Activated naive CD4-positive, alpha-beta T cell treated with anti-CD3 and anti-CD28 coated beads for 36 hours (primary cell): Measurements from ENCODE around the gene KCNJ3. TPM values are rescaled to one million over a fixed set of nuclear protein-coding genes. Genes with fewer than 3 reads are reported as not detected.

ENCODE experiments used
- CTCF ChIA-PET: fragments of 350-600 bp; sonication (Branson Sonifier 250); formaldehyde crosslinking; loops from one replicate; lab custom pipeline; 2021; ENCODE audit warnings: antibody characterized with exemption; lab: Charles Lee
- DNase-seq: peaks from one replicate; pipeline ENCODE4 v3.0.0-alpha.2; 2020
- H3K27ac Mint-ChIP-seq: one replicate; pipeline ENCODE4 v1.8.0; 2021; ENCODE audit warnings: mild to moderate bottlenecking, mixed read lengths
- H3K27me3 Mint-ChIP-seq: one replicate; pipeline ENCODE4 v1.8.0; 2021; ENCODE audit warnings: low read depth, mixed read lengths
- H3K36me3 Mint-ChIP-seq: one replicate; pipeline ENCODE4 v1.8.0; 2021; ENCODE audit warnings: low read depth, mixed read lengths
- H3K4me1 Mint-ChIP-seq: one replicate; pipeline ENCODE4 v1.8.0; 2021; ENCODE audit warnings: low read depth, mixed read lengths
- H3K4me3 Mint-ChIP-seq: one replicate; pipeline ENCODE4 v1.8.0; 2021; ENCODE audit warnings: mild to moderate bottlenecking, moderate library complexity, mixed read lengths
- H3K9me3 Mint-ChIP-seq: one replicate; pipeline ENCODE4 v1.8.0; 2021; ENCODE audit warnings: mixed read lengths
- intact Hi-C: fragments of 100-400 bp; cut with micrococcal nuclease; formaldehyde crosslinking; loops from one replicate; pipeline ENCODE4 v1.15.1; 2023
- total RNA-seq, 2 experiments: library from RNA; stranded (reverse); gene quantifications; one replicate each; pipeline ENCODE4 v1.2.3, GENCODE V29; 2021

KCNJ3 gene
- total RNA-seq, 2 experiments from 2014 or later, result not detected

- no peak for DNase-seq
- Mint-ChIP-seq H3K4me1 (peaks cover 1% of the 10 kb centered on the region), H3K27ac (no peak overlapping the region), H3K27me3 (peaks cover 36% of the 10 kb centered on the region), H3K9me3 (no peaks in the 10 kb centered on the region), H3K4me3 (no peak overlapping the region), H3K36me3 (no peaks in the 10 kb centered on the region)
- intact Hi-C loops, result no loop called here
- CTCF ChIA-PET, result no interaction called here
Measured at GRCh38 chr2:154694881-154695280, 3.6 kb upstream of the KCNJ3 start.

- H3K9me3 Mint-ChIP-seq, result no peaks in the 10 kb centered on the region
- CTCF ChIA-PET, result interaction anchor here (0.5 to 0.6 kb wide), 2 partner anchors 145 to 172 kb away, joined by 3 read pairs; no protein-coding TSS in a partner anchor
- no peaks in the 10 kb centered on the region for H3K36me3 Mint-ChIP-seq
- no peak overlapping the region for H3K4me3 Mint-ChIP-seq
- H3K27ac Mint-ChIP-seq, result no peak overlapping the region
- no peak for DNase-seq
- H3K4me1 Mint-ChIP-seq, result peaks cover 1% of the 10 kb centered on the region
- intact Hi-C loops, result no loop called here
- H3K27me3 Mint-ChIP-seq, result peaks cover 36% of the 10 kb centered on the region
Measured at GRCh38 chr2:154696369-154696768, 2.1 kb upstream of the KCNJ3 start.

GRCh38 chr2:154696810-154697417 is 1.6 kb upstream of the KCNJ3 start:
- no peaks in the 10 kb centered on the region for H3K9me3 Mint-ChIP-seq
- no peak overlapping the region for H3K27ac Mint-ChIP-seq
- intact Hi-C loops, result no loop called here
- H3K4me1 Mint-ChIP-seq, result peaks cover 1% of the 10 kb centered on the region
- no peak for DNase-seq
- H3K4me3 Mint-ChIP-seq, result no peak overlapping the region
- H3K36me3 Mint-ChIP-seq, result no peaks in the 10 kb centered on the region
- CTCF ChIA-PET, result no interaction called here
- H3K27me3 Mint-ChIP-seq, result peaks cover 36% of the 10 kb centered on the region

GRCh38 chr2:154697418-154698252 is 860 bp upstream of the KCNJ3 start:
- Mint-ChIP-seq H3K36me3 (no peaks in the 10 kb centered on the region), H3K4me1 (peaks cover 1% of the 10 kb centered on the region), H3K9me3 (no peaks in the 10 kb centered on the region), H3K27ac (no peak overlapping the region), H3K27me3 (peaks cover 36% of the 10 kb centered on the region), H3K4me3 (peak overlapping the region; percentile 36)
- DNase-seq, result no peak
- CTCF ChIA-PET, result no interaction called here
- intact Hi-C loops, result no loop called here

- Mint-ChIP-seq H3K36me3 (no peaks in the 10 kb centered on the region), H3K9me3 (no peaks in the 10 kb centered on the region), H3K27ac (no peak overlapping the region), H3K4me1 (peaks cover 1% of the 10 kb centered on the region), H3K27me3 (peaks cover 36% of the 10 kb centered on the region), H3K4me3 (no peak overlapping the region)
- intact Hi-C loops, result no loop called here
- CTCF ChIA-PET, result no interaction called here
- no peak for DNase-seq
Measured at GRCh38 chr2:154698721-154699574, 453 bp downstream of the KCNJ3 start.

GRCh38 chr2:154699575-154699930 is 1.1 kb downstream of the KCNJ3 start:
- Mint-ChIP-seq H3K27ac (no peak overlapping the region), H3K4me1 (peaks cover 1% of the 10 kb centered on the region)
- CTCF ChIA-PET, result no interaction called here

GRCh38 chr2:154700136-154700535 is 1.6 kb downstream of the KCNJ3 start:
- intact Hi-C loops, result no loop called here
- peaks cover 33% of the 10 kb centered on the region for H3K27me3 Mint-ChIP-seq
- CTCF ChIA-PET, result no interaction called here
- H3K9me3 Mint-ChIP-seq, result no peaks in the 10 kb centered on the region
- no peak overlapping the region for H3K4me3 Mint-ChIP-seq
- no peaks in the 10 kb centered on the region for H3K36me3 Mint-ChIP-seq
- no peak overlapping the region for H3K27ac Mint-ChIP-seq
- peaks cover 1% of the 10 kb centered on the region for H3K4me1 Mint-ChIP-seq
- DNase-seq, result no peak

More at GRCh38 chr2:154699575-154699930, 1.1 kb downstream of the KCNJ3 start:
- intact Hi-C loops, result no loop called here
- Mint-ChIP-seq H3K36me3 (no peaks in the 10 kb centered on the region), H3K9me3 (no peaks in the 10 kb centered on the region), H3K4me3 (no peak overlapping the region), H3K27me3 (peaks cover 34% of the 10 kb centered on the region)
- DNase-seq, result no peak

- Mint-ChIP-seq H3K9me3 (no peaks in the 10 kb centered on the region), H3K27ac (no peak overlapping the region), H3K27me3 (peaks cover 3% of the 10 kb centered on the region), H3K36me3 (no peaks in the 10 kb centered on the region), H3K4me3 (no peak overlapping the region), H3K4me1 (no peaks in the 10 kb centered on the region)
- CTCF ChIA-PET, result no interaction called here
- no peak for DNase-seq
- intact Hi-C loops, result no loop called here
Measured at GRCh38 chr2:154704991-154705390, 6.5 kb downstream of the KCNJ3 start.

GRCh38 chr2:154706660-154707059 is 8.2 kb downstream of the KCNJ3 start:
- DNase-seq, result no peak
- H3K27ac Mint-ChIP-seq, result no peak overlapping the region
- CTCF ChIA-PET, result no interaction called here
- no peaks in the 10 kb centered on the region for H3K4me1 Mint-ChIP-seq
- no peaks in the 10 kb centered on the region for H3K27me3 Mint-ChIP-seq
- intact Hi-C loops, result no loop called here
- H3K9me3 Mint-ChIP-seq, result no peaks in the 10 kb centered on the region
- no peaks in the 10 kb centered on the region for H3K36me3 Mint-ChIP-seq
- no peak overlapping the region for H3K4me3 Mint-ChIP-seq

GRCh38 chr2:154707994-154708575 is 9.6 kb downstream of the KCNJ3 start:
- H3K27ac Mint-ChIP-seq, result no peak overlapping the region

GRCh38 chr2:154709215-154709614 is 10.7 kb downstream of the KCNJ3 start:
- CTCF ChIA-PET, result no interaction called here
- H3K4me3 Mint-ChIP-seq, result no peak overlapping the region
- no peaks in the 10 kb centered on the region for H3K4me1 Mint-ChIP-seq
- H3K27me3 Mint-ChIP-seq, result no peaks in the 10 kb centered on the region
- H3K27ac Mint-ChIP-seq, result no peak overlapping the region
- H3K9me3 Mint-ChIP-seq, result no peaks in the 10 kb centered on the region
- H3K36me3 Mint-ChIP-seq, result no peaks in the 10 kb centered on the region
- intact Hi-C loops, result no loop called here
- DNase-seq, result no peak

More at GRCh38 chr2:154707994-154708575, 9.6 kb downstream of the KCNJ3 start:
- H3K36me3 Mint-ChIP-seq, result no peaks in the 10 kb centered on the region
- CTCF ChIA-PET, result no interaction called here
- H3K4me3 Mint-ChIP-seq, result no peak overlapping the region
- no peaks in the 10 kb centered on the region for H3K27me3 Mint-ChIP-seq
- intact Hi-C loops, result no loop called here
- no peaks in the 10 kb centered on the region for H3K9me3 Mint-ChIP-seq
- DNase-seq, result no peak
- H3K4me1 Mint-ChIP-seq, result no peaks in the 10 kb centered on the region

- CTCF ChIA-PET, result no interaction called here
- H3K36me3 Mint-ChIP-seq, result no peaks in the 10 kb centered on the region
- no peak overlapping the region for H3K4me3 Mint-ChIP-seq
- no peak overlapping the region for H3K27ac Mint-ChIP-seq
- DNase-seq, result no peak
- H3K4me1 Mint-ChIP-seq, result no peaks in the 10 kb centered on the region
- intact Hi-C loops, result no loop called here
- H3K27me3 Mint-ChIP-seq, result no peaks in the 10 kb centered on the region
- no peaks in the 10 kb centered on the region for H3K9me3 Mint-ChIP-seq
Measured at GRCh38 chr2:154710078-154710477, 11.6 kb downstream of the KCNJ3 start.
